ENCODE results near the gene SLC35G6. TPM values are rescaled to one million over a fixed set of nuclear protein-coding genes. Genes with fewer than 3 reads are reported as not detected.
"Not testable (repeated sequence)": the region's sequence is repeated elsewhere in the genome, so short reads cannot be mapped to it uniquely, and the experiment has no call there.

Gene SLC35G6
- total RNA-seq (2014; rRNA removed; shearing (Covaris generic); ENCODE audit: low replicate concordance): not detected in 2 replicates

GRCh38 chr17:7481275-7481674, at the start of gene SLC35G6:
Gene SLC35G6 (plus strand): TSS chr17:7481446. CDS start chr17:7481517, 71 bp downstream.
- DNase-seq (ENCODE audit: low read depth); in situ Hi-C loops (cut with HindIII; ENCODE audit: low pct_unique_long_range_greater_than_20kb, low sequenced_read_pairs): not testable (repeated sequence)

GRCh38 chr17:7432296-7432695, 49.0 kb upstream of the SLC35G6 start:
- in situ Hi-C loops (cut with HindIII; ENCODE audit: low pct_unique_long_range_greater_than_20kb, low sequenced_read_pairs): no loop called here
- DNase-seq (ENCODE audit: low read depth): no peak

- in situ Hi-C loops (cut with HindIII; ENCODE audit: low pct_unique_long_range_greater_than_20kb, low sequenced_read_pairs): no loop called here
- no peak for DNase-seq (ENCODE audit: low read depth)
Measured at GRCh38 chr17:7435676-7436555, 45.3 kb upstream of the SLC35G6 start.

GRCh38 chr17:7436556-7437368, 44.5 kb upstream of the SLC35G6 start:
- in situ Hi-C loops (cut with HindIII; ENCODE audit: low pct_unique_long_range_greater_than_20kb, low sequenced_read_pairs): no loop called here
- DNase-seq (ENCODE audit: low read depth): peak; percentile 64

- DNase-seq (ENCODE audit: low read depth): no peak
- in situ Hi-C loops (cut with HindIII; ENCODE audit: low pct_unique_long_range_greater_than_20kb, low sequenced_read_pairs): no loop called here
Measured at GRCh38 chr17:7437369-7437863, 43.8 kb upstream of the SLC35G6 start.

- in situ Hi-C loops (cut with HindIII; ENCODE audit: low pct_unique_long_range_greater_than_20kb, low sequenced_read_pairs): no loop called here
- DNase-seq (ENCODE audit: low read depth): no peak
Measured at GRCh38 chr17:7437950-7438614, 43.2 kb upstream of the SLC35G6 start.

GRCh38 chr17:7438656-7439460, 42.4 kb upstream of the SLC35G6 start:
- DNase-seq (ENCODE audit: low read depth): no peak
- in situ Hi-C loops (cut with HindIII; ENCODE audit: low pct_unique_long_range_greater_than_20kb, low sequenced_read_pairs): no loop called here

- DNase-seq (ENCODE audit: low read depth): no peak
- in situ Hi-C loops (cut with HindIII; ENCODE audit: low pct_unique_long_range_greater_than_20kb, low sequenced_read_pairs): no loop called here
Measured at GRCh38 chr17:7439462-7440112, 41.7 kb upstream of the SLC35G6 start, which contains the start of gene FGF11. Gene FGF11 (plus strand): TSS chr17:7439512. CDS start chr17:7439621, 109 bp downstream.

GRCh38 chr17:7440113-7440833, 41.0 kb upstream of the SLC35G6 start:
- in situ Hi-C loops (cut with HindIII; ENCODE audit: low pct_unique_long_range_greater_than_20kb, low sequenced_read_pairs): no loop called here
- no peak for DNase-seq (ENCODE audit: low read depth)

GRCh38 chr17:7440834-7441195, 40.4 kb upstream of the SLC35G6 start:
- in situ Hi-C loops (cut with HindIII; ENCODE audit: low pct_unique_long_range_greater_than_20kb, low sequenced_read_pairs): no loop called here
- no peak for DNase-seq (ENCODE audit: low read depth)

GRCh38 chr17:7441266-7441665, 40.0 kb upstream of the SLC35G6 start:
- in situ Hi-C loops (cut with HindIII; ENCODE audit: low pct_unique_long_range_greater_than_20kb, low sequenced_read_pairs): no loop called here
- DNase-seq (ENCODE audit: low read depth): no peak

- no peak for DNase-seq (ENCODE audit: low read depth)
- in situ Hi-C loops (cut with HindIII; ENCODE audit: low pct_unique_long_range_greater_than_20kb, low sequenced_read_pairs): no loop called here
Measured at GRCh38 chr17:7442142-7442541, 39.1 kb upstream of the SLC35G6 start.

GRCh38 chr17:7443499-7444485, 37.5 kb upstream of the SLC35G6 start:
- in situ Hi-C loops (cut with HindIII; ENCODE audit: low pct_unique_long_range_greater_than_20kb, low sequenced_read_pairs): no loop called here
- no peak for DNase-seq (ENCODE audit: low read depth)

GRCh38 chr17:7444682-7445618, 36.3 kb upstream of the SLC35G6 start, which contains the start of gene CHRNB1:
Gene CHRNB1 (plus strand): TSS chr17:7445061. CDS start chr17:7445128, 67 bp downstream.
- in situ Hi-C loops (cut with HindIII; ENCODE audit: low pct_unique_long_range_greater_than_20kb, low sequenced_read_pairs): no loop called here
- peak; percentile 55 for DNase-seq (ENCODE audit: low read depth)

- in situ Hi-C loops (cut with HindIII; ENCODE audit: low pct_unique_long_range_greater_than_20kb, low sequenced_read_pairs): no loop called here
- peak; percentile 58 for DNase-seq (ENCODE audit: low read depth)
Measured at GRCh38 chr17:7445619-7445968, 35.7 kb upstream of the SLC35G6 start.

Data from Caki2 (cell line).